ENCODE results near the gene GNPDA1. TPM values are rescaled to one million over a fixed set of nuclear protein-coding genes. Genes with fewer than 3 reads are reported as not detected.

GNPDA1 gene
- total and polyA plus RNA-seq, 9 of the 15 experiments (the other 6 are each of a cell fraction or from before 2014, with no cell fraction given): 14.1 to 145 (median 52.2) TPM

DNA sequence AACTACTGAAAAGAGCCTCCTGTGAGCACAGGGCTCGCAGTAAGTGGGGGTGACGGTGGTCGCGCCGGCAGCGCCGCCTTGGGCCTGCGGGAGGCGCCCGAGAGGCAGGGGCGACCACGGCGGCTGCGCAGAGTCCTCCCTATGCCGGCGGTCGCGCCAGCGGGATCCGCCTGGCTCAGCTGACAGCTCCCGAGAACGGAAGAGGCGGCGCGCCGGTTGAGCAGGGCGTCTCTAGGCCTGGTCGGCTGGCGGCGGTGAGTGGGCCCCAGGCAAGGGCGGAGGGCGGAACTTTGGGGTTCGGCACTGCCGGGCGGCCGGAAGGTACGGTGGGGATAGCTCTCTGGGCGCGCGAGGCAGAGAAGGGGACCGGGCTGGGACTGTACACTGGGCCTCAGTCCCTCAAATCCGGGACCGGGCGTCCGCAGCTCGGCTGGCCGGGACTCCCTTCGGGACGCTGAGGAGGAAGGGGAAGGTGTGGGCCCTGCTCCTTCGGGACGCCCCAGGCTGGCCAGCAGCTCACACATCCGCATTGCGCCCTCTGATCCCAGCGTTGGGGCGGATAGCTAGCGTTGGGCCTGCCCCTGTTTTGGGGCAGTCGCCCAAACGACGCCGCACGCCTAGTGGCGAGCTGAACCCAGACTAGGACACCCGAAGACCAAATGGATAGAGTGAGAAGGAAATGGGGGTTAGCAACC is 43.8 kb downstream of the GNPDA1 start, which contains the start of gene RNF14 (continued):
- no peak for TF ChIP-seq ARID3B (CRISPR knock-in tag; IDR thresholded peaks at IDR 0.05; ENCODE audit: borderline replicate concordance)
- TF ChIP-seq, protein P1, sequence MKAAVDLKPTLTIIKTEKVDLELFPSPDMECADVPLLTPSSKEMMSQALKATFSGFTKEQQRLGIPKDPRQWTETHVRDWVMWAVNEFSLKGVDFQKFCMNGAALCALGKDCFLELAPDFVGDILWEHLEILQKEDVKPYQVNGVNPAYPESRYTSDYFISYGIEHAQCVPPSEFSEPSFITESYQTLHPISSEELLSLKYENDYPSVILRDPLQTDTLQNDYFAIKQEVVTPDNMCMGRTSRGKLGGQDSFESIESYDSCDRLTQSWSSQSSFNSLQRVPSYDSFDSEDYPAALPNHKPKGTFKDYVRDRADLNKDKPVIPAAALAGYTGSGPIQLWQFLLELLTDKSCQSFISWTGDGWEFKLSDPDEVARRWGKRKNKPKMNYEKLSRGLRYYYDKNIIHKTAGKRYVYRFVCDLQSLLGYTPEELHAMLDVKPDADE (conservative IDR thresholded peaks at IDR 0.05; ENCODE audit: control insufficient read depth, low read depth, low read length): peak; percentile 69
- peak; percentile 86; the same call in 1 of the 2 replicates for TF ChIP-seq NR1H2 (CRISPR knock-in tag; IDR thresholded peaks at IDR 0.05)
- TF ChIP-seq HMG20B (CRISPR knock-in tag; IDR thresholded peaks at IDR 0.05): no peak
- TF ChIP-seq KAT2B (IDR thresholded peaks at IDR 0.05; ENCODE audit: low read depth, low read length): no peak
- no peak for TF ChIP-seq ZNF668 (CRISPR knock-in tag; IDR thresholded peaks at IDR 0.05)
- TF ChIP-seq ZNF282 (CRISPR knock-in tag; IDR thresholded peaks at IDR 0.05): no peak
- TF ChIP-seq OTX1 (CRISPR knock-in tag; IDR thresholded peaks at IDR 0.05): peak; percentile 84
- TF ChIP-seq, protein P2, sequence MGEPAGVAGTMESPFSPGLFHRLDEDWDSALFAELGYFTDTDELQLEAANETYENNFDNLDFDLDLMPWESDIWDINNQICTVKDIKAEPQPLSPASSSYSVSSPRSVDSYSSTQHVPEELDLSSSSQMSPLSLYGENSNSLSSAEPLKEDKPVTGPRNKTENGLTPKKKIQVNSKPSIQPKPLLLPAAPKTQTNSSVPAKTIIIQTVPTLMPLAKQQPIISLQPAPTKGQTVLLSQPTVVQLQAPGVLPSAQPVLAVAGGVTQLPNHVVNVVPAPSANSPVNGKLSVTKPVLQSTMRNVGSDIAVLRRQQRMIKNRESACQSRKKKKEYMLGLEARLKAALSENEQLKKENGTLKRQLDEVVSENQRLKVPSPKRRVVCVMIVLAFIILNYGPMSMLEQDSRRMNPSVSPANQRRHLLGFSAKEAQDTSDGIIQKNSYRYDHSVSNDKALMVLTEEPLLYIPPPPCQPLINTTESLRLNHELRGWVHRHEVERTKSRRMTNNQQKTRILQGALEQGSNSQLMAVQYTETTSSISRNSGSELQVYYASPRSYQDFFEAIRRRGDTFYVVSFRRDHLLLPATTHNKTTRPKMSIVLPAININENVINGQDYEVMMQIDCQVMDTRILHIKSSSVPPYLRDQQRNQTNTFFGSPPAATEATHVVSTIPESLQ (CRISPR knock-in tag; IDR thresholded peaks at IDR 0.05): 0 out of 2 replicates have a peak, but pooled peaks have one; percentile 93
- no peak for TF ChIP-seq ZNF764 (CRISPR knock-in tag; IDR thresholded peaks at IDR 0.05; ENCODE audit: low read depth)
- TF ChIP-seq CBX3 (IDR thresholded peaks at IDR 0.05; ENCODE audit: borderline replicate concordance in 1 of 2, low read length in 2 of 2): 0 out of 3 replicates have a peak, but pooled peaks of 1 of the 2 experiments have one; percentile 43
- TF ChIP-seq USF1 (CRISPR knock-in tag; IDR thresholded peaks at IDR 0.05): peak; percentile 71
- TF ChIP-seq SP1 (CRISPR knock-in tag; IDR thresholded peaks at IDR 0.05): peak; percentile 77
- TF ChIP-seq, protein P3, sequence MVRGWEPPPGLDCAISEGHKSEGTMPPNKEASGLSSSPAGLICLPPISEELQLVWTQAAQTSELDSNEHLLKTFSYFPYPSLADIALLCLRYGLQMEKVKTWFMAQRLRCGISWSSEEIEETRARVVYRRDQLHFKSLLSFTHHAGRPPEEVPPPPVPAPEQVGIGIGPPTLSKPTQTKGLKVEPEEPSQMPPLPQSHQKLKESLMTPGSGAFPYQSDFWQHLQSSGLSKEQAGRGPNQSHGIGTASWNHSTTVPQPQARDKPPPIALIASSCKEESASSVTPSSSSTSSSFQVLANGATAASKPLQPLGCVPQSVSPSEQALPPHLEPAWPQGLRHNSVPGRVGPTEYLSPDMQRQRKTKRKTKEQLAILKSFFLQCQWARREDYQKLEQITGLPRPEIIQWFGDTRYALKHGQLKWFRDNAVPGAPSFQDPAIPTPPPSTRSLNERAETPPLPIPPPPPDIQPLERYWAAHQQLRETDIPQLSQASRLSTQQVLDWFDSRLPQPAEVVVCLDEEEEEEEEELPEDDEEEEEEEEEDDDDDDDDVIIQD (CRISPR knock-in tag; IDR thresholded peaks at IDR 0.05): no peak
- peak; percentile 85 for TF ChIP-seq ETV5 (CRISPR knock-in tag; IDR thresholded peaks at IDR 0.05; ENCODE audit: low read depth)
- TF ChIP-seq E2F3 (CRISPR knock-in tag; IDR thresholded peaks at IDR 0.05): 0 out of 2 replicates have a peak, but pooled peaks have one; percentile 46
- TF ChIP-seq ID3 (CRISPR knock-in tag; IDR thresholded peaks at IDR 0.05): no peak
- TF ChIP-seq ID3 (tag; IDR thresholded peaks at IDR 0.05): peak; percentile 64; the same call in 1 of the 2 replicates
- peak; percentile 78; the same call in 1 of the 2 replicates for TF ChIP-seq ZNF717 (CRISPR knock-in tag; IDR thresholded peaks at IDR 0.05)
- 0 out of 2 replicates have a peak, but pooled peaks have one; percentile 72 for TF ChIP-seq HEY1 (CRISPR knock-in tag; IDR thresholded peaks at IDR 0.05; ENCODE audit: borderline replicate concordance)
